ENCODE results near the gene FAM13C.

The FAM13C gene

GRCh38 chr10:59245686-59246085 lies 116.7 kb downstream of the FAM13C start (continued):
- TF ChIP-seq ZBTB11 (tag by site-specific recombination; conservative IDR thresholded peaks at IDR 0.05; ENCODE audit: low read depth): no peak
- TF ChIP-seq ZNF311 (tag by site-specific recombination; IDR thresholded peaks at IDR 0.05; ENCODE audit: borderline replicate concordance): no peak
- no peak for TF ChIP-seq BCL11A (tag by site-specific recombination; IDR thresholded peaks at IDR 0.05; ENCODE audit: low read depth)
- TF ChIP-seq ZNF146 (tag by site-specific recombination; IDR thresholded peaks at IDR 0.05): no peak
- no peak for TF ChIP-seq ZNF677 (tag by site-specific recombination; IDR thresholded peaks at IDR 0.05)
- TF ChIP-seq ZNF555 (tag by site-specific recombination; conservative IDR thresholded peaks at IDR 0.05): no peak
- no peak for TF ChIP-seq ZNF18 (tag by site-specific recombination; IDR thresholded peaks at IDR 0.05)
- TF ChIP-seq GLI4 (tag by site-specific recombination; IDR thresholded peaks at IDR 0.05): no peak
- no peak for TF ChIP-seq REPIN1 (tag by site-specific recombination; IDR thresholded peaks at IDR 0.05; ENCODE audit: low read depth)
- no peak for TF ChIP-seq ZNF449 (tag by site-specific recombination; IDR thresholded peaks at IDR 0.05)
- TF ChIP-seq SP3 (tag by site-specific recombination; IDR thresholded peaks at IDR 0.05): no peak
- no peak for TF ChIP-seq ZBTB44 (tag by site-specific recombination; IDR thresholded peaks at IDR 0.05)
- no peak for TF ChIP-seq ZIC2 (tag by site-specific recombination; IDR thresholded peaks at IDR 0.05)
- peak; percentile 17; the same call in 1 of the 2 replicates for TF ChIP-seq TCF7L2 (IDR thresholded peaks at IDR 0.05; ENCODE audit: borderline replicate concordance, low read depth, low read length)
- no peak for TF ChIP-seq ZFP3 (tag by site-specific recombination; IDR thresholded peaks at IDR 0.05; ENCODE audit: low read depth)
- TF ChIP-seq BCL11B (tag by site-specific recombination; IDR thresholded peaks at IDR 0.05; ENCODE audit: low read depth): 0 out of 2 replicates have a peak, but pooled peaks have one; percentile 14
- TF ChIP-seq ZNF843 (tag by site-specific recombination; IDR thresholded peaks at IDR 0.05): peak; percentile 44; the same call in 1 of the 2 replicates
- TF ChIP-seq MYNN (tag by site-specific recombination; IDR thresholded peaks at IDR 0.05; ENCODE audit: borderline replicate concordance): no peak
- no peak for TF ChIP-seq ZNF514 (tag by site-specific recombination; IDR thresholded peaks at IDR 0.05)
- no peak for TF ChIP-seq SALL2 (tag by site-specific recombination; IDR thresholded peaks at IDR 0.05; ENCODE audit: borderline replicate concordance)
- TF ChIP-seq KLF16 (tag by site-specific recombination; IDR thresholded peaks at IDR 0.05): peak; percentile 33; the same call in 1 of the 2 replicates
- TF ChIP-seq ZNF211 (tag by site-specific recombination; IDR thresholded peaks at IDR 0.05; ENCODE audit: low read depth): no peak
- TF ChIP-seq ZNF174 (tag by site-specific recombination; IDR thresholded peaks at IDR 0.05): no peak
- TF ChIP-seq SETDB1 (IDR thresholded peaks at IDR 0.05; ENCODE audit: insufficient read length, low read length): no peak
- peak; percentile 56 for TF ChIP-seq PRDM6 (tag by site-specific recombination; IDR thresholded peaks at IDR 0.05)
- TF ChIP-seq ZNF121 (tag by site-specific recombination; IDR thresholded peaks at IDR 0.05): no peak
- TF ChIP-seq SP7 (tag by site-specific recombination; IDR thresholded peaks at IDR 0.05): peak; percentile 63; the same call in 1 of the 2 replicates
- peak; percentile 59; the same call in 1 of the 2 replicates for TF ChIP-seq OSR2 (tag by site-specific recombination; IDR thresholded peaks at IDR 0.05)
- no peak for TF ChIP-seq ZNF366 (tag by site-specific recombination; conservative IDR thresholded peaks at IDR 0.05)

Data from HEK293 (cell line).